ENCODE data around the gene PCMT1. TPM values are rescaled to one million over a fixed set of nuclear protein-coding genes. Genes with fewer than 3 reads are reported as not detected.
A peak's percentile ranks its signal among the peaks of the same experiment; 100 is the strongest.

Gene PCMT1
- total and polyA plus RNA-seq, 2 of the 8 experiments (the other 6 are each of a cell fraction or from before 2014, with no cell fraction given) = 84.3 to 91.3 TPM

- peak; percentile 84 to 88 for TF ChIP-seq RAD21 (IDR thresholded peaks at IDR 0.05 in 1 of 2, conservative IDR thresholded peaks at IDR 0.05 in 1 of 2; ENCODE audit: low read depth in 2 of 2, low read length in 2 of 2)
- no peak for TF ChIP-seq EGR1 (IDR thresholded peaks at IDR 0.05; ENCODE audit: borderline replicate concordance, low read depth, low read length)
- no peak for TF ChIP-seq TEAD4 (IDR thresholded peaks at IDR 0.05; ENCODE audit: low read depth, low read length)
- TF ChIP-seq SRF (IDR thresholded peaks at IDR 0.05; ENCODE audit: low read depth, low read length) = no peak
- TF ChIP-seq ATF3 (IDR thresholded peaks at IDR 0.05; ENCODE audit: insufficient read depth, low read depth, low read length) = no peak
- TF ChIP-seq CBX5 (IDR thresholded peaks at IDR 0.05; ENCODE audit: low read depth, low read length) = no peak
- TF ChIP-seq ZNF274 (IDR thresholded peaks at IDR 0.05; ENCODE audit: borderline replicate concordance, extremely low read depth, low read length) = no peak
- TF ChIP-seq SP2 (IDR thresholded peaks at IDR 0.05; ENCODE audit: low read length) = no peak
- no peak for TF ChIP-seq KDM5A (IDR thresholded peaks at IDR 0.05; ENCODE audit: low read length)
These were observed 91.0 kb downstream of the PCMT1 start (continued) for GRCh38 chr6:149840345-149841075.

All from H1 (cell line).